ENCODE data around the gene JADE2. TPM values are rescaled to one million over a fixed set of nuclear protein-coding genes. Genes with fewer than 3 reads are reported as not detected.

The JADE2 gene
- total RNA-seq, 2 donors from 2014 or later, result 37.5 to 47.6 TPM

- Histone ChIP-seq H3K27ac (no peak overlapping the region), H3K27me3 (no peaks in the 10 kb centered on the region), H3K4me1 (peaks cover 0 to 47% of the 10 kb centered on the region in 2 donors), H3K36me3 (peaks cover 57% of the 10 kb centered on the region), H3K9me3 (no peaks in the 10 kb centered on the region), H3K4me3 (no peak overlapping the region)
- no peak for DNase-seq (ENCODE audit: low spot score)
- no peak for TF ChIP-seq CTCF (IDR thresholded peaks at IDR 0.05)
Observed at GRCh38 chr5:134578578-134579283, 53.3 kb downstream of the JADE2 start.

- TF ChIP-seq CTCF (IDR thresholded peaks at IDR 0.05), result no peak
- Histone ChIP-seq H3K27ac (peak overlapping the region in 1 of 2 donors; percentile 35), H3K4me3 (no peak overlapping the region), H3K36me3 (peaks cover 51% of the 10 kb centered on the region), H3K9me3 (no peaks in the 10 kb centered on the region), H3K27me3 (no peaks in the 10 kb centered on the region), H3K4me1 (peaks cover 0 to 42% of the 10 kb centered on the region in 2 donors)
- DNase-seq (ENCODE audit: low spot score), result no peak
Observed at GRCh38 chr5:134579284-134579771, 53.9 kb downstream of the JADE2 start.

- no peak for TF ChIP-seq CTCF (IDR thresholded peaks at IDR 0.05)
- peaks cover 0 to 36% of the 10 kb centered on the region in 2 donors for H3K4me1 ChIP-seq
- peaks cover 44% of the 10 kb centered on the region for H3K36me3 ChIP-seq
- no peaks in the 10 kb centered on the region for H3K9me3 ChIP-seq
- DNase-seq (ENCODE audit: low spot score), result no peak
- H3K27me3 ChIP-seq, result no peaks in the 10 kb centered on the region
- peak overlapping the region in 1 of 2 donors; percentile 35 for H3K27ac ChIP-seq
- no peak overlapping the region for H3K4me3 ChIP-seq
Observed at GRCh38 chr5:134580001-134580460, 54.6 kb downstream of the JADE2 start.

- Histone ChIP-seq H3K27me3 (no peaks in the 10 kb centered on the region), H3K36me3 (peaks cover 30% of the 10 kb centered on the region), H3K9me3 (no peaks in the 10 kb centered on the region), H3K4me1 (peaks cover 0 to 32% of the 10 kb centered on the region in 2 donors), H3K27ac (peak overlapping the region in 1 of 2 donors; percentile 30), H3K4me3 (no peak overlapping the region)
- DNase-seq (ENCODE audit: low spot score), result no peak
- peak in 1 of 2 donors; percentile 34 for TF ChIP-seq CTCF (IDR thresholded peaks at IDR 0.05)
Observed at GRCh38 chr5:134581241-134581981, 55.9 kb downstream of the JADE2 start.

GRCh38 chr5:134582281-134582680 lies 56.8 kb downstream of the JADE2 start:
- peaks cover 22% of the 10 kb centered on the region for H3K36me3 ChIP-seq
- no peak for DNase-seq (ENCODE audit: low spot score)
- no peak for TF ChIP-seq CTCF (IDR thresholded peaks at IDR 0.05)
- no peak overlapping the region for H3K4me3 ChIP-seq
- H3K4me1 ChIP-seq, result peaks cover 0 to 32% of the 10 kb centered on the region in 2 donors
- no peaks in the 10 kb centered on the region for H3K9me3 ChIP-seq
- H3K27me3 ChIP-seq, result no peaks in the 10 kb centered on the region
- no peak overlapping the region for H3K27ac ChIP-seq
